ENCODE results near the gene DYNLT4. TPM values are rescaled to one million over a fixed set of nuclear protein-coding genes. Genes with fewer than 3 reads are reported as not detected.

DYNLT4 gene
- total RNA-seq, 6 donors from 2014 or later: 1.2 to 38.8 (median 10.9) TPM

- TF ChIP-seq CTCF (IDR thresholded peaks at IDR 0.05): no peak
- TF ChIP-seq POLR2A (IDR thresholded peaks at IDR 0.05): no peak
- no peak for TF ChIP-seq EP300 (IDR thresholded peaks at IDR 0.05)
- TF ChIP-seq POLR2AphosphoS5 (IDR thresholded peaks at IDR 0.05): no peak
- Histone ChIP-seq H3K4me1 (no peaks in the 10 kb centered on the region), H3K36me3 (peaks cover 0 to 14% (median 0%) of the 10 kb centered on the region in 4 donors), H3K9me3 (no peaks in the 10 kb centered on the region), H3K27ac (no peak overlapping the region), H3K4me3 (no peak overlapping the region), H3K27me3 (no peaks in the 10 kb centered on the region)
- no peak for ATAC-seq (ENCODE audit: low FRiP score in 2 of 2)
- peak in 1 of 2 donors; percentile 44 for DNase-seq
- WGBS, 2 donors: 87 to 97% methylated on average over 10 to 11 of the region's 11 CpGs
These were observed 48.1 kb downstream of the DYNLT4 start for GRCh38 chr1:44759077-44759476.

DNA sequence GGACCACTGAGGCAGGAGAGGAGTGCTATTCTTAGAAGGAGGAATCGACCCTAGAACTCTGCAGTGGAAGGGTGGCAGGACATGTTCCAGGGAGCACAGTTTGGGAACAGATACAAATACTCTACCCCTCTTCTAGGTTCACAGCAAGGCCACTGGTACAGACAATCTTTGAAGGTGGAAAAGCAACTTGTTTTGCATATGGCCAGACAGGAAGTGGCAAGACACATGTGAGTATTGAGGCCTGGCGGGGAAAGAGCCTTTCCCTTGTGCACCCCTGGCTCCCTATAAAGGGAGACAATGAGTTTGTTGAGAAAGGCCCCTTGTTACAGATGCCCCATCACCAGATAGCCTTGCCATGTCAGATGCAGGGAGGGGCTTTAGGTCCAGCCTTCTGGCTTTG lies 49.7 kb downstream of the DYNLT4 start:
- no peaks in the 10 kb centered on the region for H3K27me3 ChIP-seq
- no peak overlapping the region for H3K4me3 ChIP-seq
- peaks cover 0 to 14% (median 0%) of the 10 kb centered on the region in 4 donors for H3K36me3 ChIP-seq
- DNase-seq: no peak
- TF ChIP-seq POLR2AphosphoS5 (IDR thresholded peaks at IDR 0.05): no peak
- TF ChIP-seq CTCF (IDR thresholded peaks at IDR 0.05): no peak
- TF ChIP-seq POLR2A (IDR thresholded peaks at IDR 0.05): no peak
- no peak for TF ChIP-seq EP300 (IDR thresholded peaks at IDR 0.05)
- ATAC-seq (ENCODE audit: low FRiP score in 2 of 2): no peak
- no peaks in the 10 kb centered on the region for H3K4me1 ChIP-seq
- peak overlapping the region in 2 of 4 donors; percentile 21 to 50 for H3K27ac ChIP-seq
- H3K9me3 ChIP-seq: no peaks in the 10 kb centered on the region
- WGBS, 2 donors: 97 to 100% methylated on average over 2 of the region's 2 CpGs

Small RNAs within 50 kb of the gene (small RNA-seq; reads per million reads assigned to genes)
- gene AL136380.1: 0 reads per million in 4 donors
- gene SNORD38A: 474 to 1,024 (median 630) reads per million in 4 donors
- gene SNORD38B: 0 reads per million in 4 donors
- 539 to 2,221 (median 1,338) reads per million in 4 donors for gene SNORD46
- gene SNORD55: 0 reads per million in 4 donors

Other genes starting within 250 kb of the DYNLT4 start
- gene TMEM53, start 132.9 kb downstream of the DYNLT4 start, total RNA-seq: 10 to 100 TPM; 10.7 to 46.1 (median 19.7) TPM
- gene ARMH1, start 132.6 kb downstream of the DYNLT4 start, total RNA-seq: 10 to 100 TPM in 4 of 6 donors, 1 to 10 TPM in 2; 4.6 to 29.3 (median 13.0) TPM
- not detected for gene RNU5D-1, start 76.2 kb downstream of the DYNLT4 start, total RNA-seq
- 1 to 10 TPM in 5 of 6 donors, not detected in 1; 1.5 to 2.7 (median 2.6) TPM for gene KIF2C, start 67.5 kb downstream of the DYNLT4 start, total RNA-seq
- gene RPS8, start 31.8 kb downstream of the DYNLT4 start, total RNA-seq: 1,000 to 10,000 TPM in 4 of 6 donors, 100 to 1,000 TPM in 2; 507 to 1,439 (median 1,183) TPM
- 1 to 10 TPM in 3 of 6 donors, under 1 TPM in 3; 0.30 to 9.1 (median 0.81) TPM for gene BEST4, start 19.2 kb downstream of the DYNLT4 start, total RNA-seq
- gene PLK3, start 7.0 kb downstream of the DYNLT4 start, total RNA-seq: 10 to 100 TPM; 24.9 to 72.4 (median 49.6) TPM
- gene BTBD19, start 1.2 kb upstream of the DYNLT4 start, total RNA-seq: 10 to 100 TPM in 4 of 6 donors, 1 to 10 TPM in 2; 5.1 to 63.9 (median 17.8) TPM
- gene PTCH2, start 35.9 kb upstream of the DYNLT4 start, total RNA-seq: 1 to 10 TPM in 2 of 6 donors, under 1 TPM in 4; 0.30 to 1.4 (median 0.82) TPM
- gene EIF2B3, start 179.2 kb upstream of the DYNLT4 start, total RNA-seq: 10 to 100 TPM; 16.8 to 23.5 (median 21.8) TPM
- 100 to 1,000 TPM in 1 of 6 donors, 10 to 100 TPM in 5; 30.6 to 116 (median 51.2) TPM for gene HECTD3, start 204.0 kb upstream of the DYNLT4 start, total RNA-seq
- gene UROD, start 204.9 kb upstream of the DYNLT4 start, total RNA-seq: 10 to 100 TPM; 38.6 to 76.3 (median 63.3) TPM